GM12878 (cell line): ENCODE measurements around the gene CRELD2. TPM values are rescaled to one million over a fixed set of nuclear protein-coding genes. Genes with fewer than 3 reads are reported as not detected.

Experiments
- ATAC-seq: fragments of 200-7000 bp; cut with Tn5 transposase; 3 replicates; pipeline ENCODE4 v1.9.1; 2020; ENCODE audit warnings: mild to moderate bottlenecking, moderate library complexity
- BruUV-seq: library from RNA; stranded (reverse); fragments of 400-500 nt; replicated peaks from 2 replicates; lab custom pipeline; 2021; lab: Mats Ljungman, UMichigan
- CTCF ChIA-PET: fragments of 300-600 bp; sonication (Branson Sonifier 250); formaldehyde crosslinking; extraction: SDS; loops from one replicate; lab custom pipeline; 2021; ENCODE audit warnings: inconsistent platforms; lab: Yijun Ruan, JAX
- POLR2A ChIA-PET: fragments of 350-600 bp; formaldehyde crosslinking; extraction: SDS; loops from one replicate; lab custom pipeline; 2021; ENCODE audit warnings: inconsistent platforms; lab: Charles Lee
- RAD21 ChIA-PET: fragments of 300-600 bp; sonication (Branson Sonifier 250); formaldehyde crosslinking; loops from one replicate; lab custom pipeline; 2023; ENCODE audit warnings: antibody characterized with exemption; ENCODE audit not compliant: unreplicated experiment; lab: Charles Lee
- SMC1A ChIA-PET: fragments of 300-600 bp; sonication (Branson Sonifier 250); formaldehyde crosslinking; loops from one replicate; lab custom pipeline; 2023; ENCODE audit not compliant: unreplicated experiment, uncharacterized antibody; lab: Charles Lee
- DNase-seq: peaks from one replicate; pipeline ENCODE4 v3.0.0-alpha.2; 2011; ENCODE audit warnings: low read depth, low spot score
- FAIRE-seq: peaks from 3 replicates; lab custom pipeline; 2011; peaks lifted over from hg19 to GRCh38; lab: Jason Lieb, UNC
- H2AFZ ChIP-seq: 2 replicates; pipeline ENCODE4 v1.6.0; 2011; ENCODE audit warnings: low read depth, low read length, control low read depth; ENCODE audit not compliant: control insufficient read depth
- H3K27ac ChIP-seq: 2 replicates; pipeline ENCODE4 v1.5.1; 2011; ENCODE audit warnings: control low read depth; ENCODE audit not compliant: control insufficient read depth, insufficient read depth
- H3K27me3 ChIP-seq, 2 experiments: replicated peaks in 1 of 2; 2 replicates each; pipeline versions ENCODE4 v1.6.0 to v1.6.1; 2011; ENCODE audit warnings: low read length in 1 of 2; ENCODE audit not compliant: control insufficient read depth in 2 of 2, insufficient read depth in 2 of 2
- H3K36me3 ChIP-seq, 2 experiments: 2 replicates each; pipeline ENCODE4 v1.5.1; 2011; ENCODE audit warnings: low read length in 1 of 2; ENCODE audit not compliant: control insufficient read depth in 2 of 2, insufficient read depth in 2 of 2
- H3K4me1 ChIP-seq: 2 replicates; pipeline ENCODE4 v1.6.1; 2011; ENCODE audit warnings: mild to moderate bottlenecking, low read length, moderate library complexity, mixed read lengths; ENCODE audit not compliant: control insufficient read depth, insufficient read depth
- H3K4me2 ChIP-seq: 2 replicates; pipeline ENCODE4 v1.6.0; 2011; ENCODE audit warnings: control low read depth; ENCODE audit not compliant: control insufficient read depth, insufficient read depth
- H3K4me3 ChIP-seq: fragments of 200-600 bp; sonication (generic); 2 replicates; pipeline ENCODE4 v1.5.1; 2016
- H3K79me2 ChIP-seq: 2 replicates; pipeline ENCODE4 v1.6.0; 2011; ENCODE audit warnings: low read length; ENCODE audit not compliant: control insufficient read depth, insufficient read depth
- H3K9ac ChIP-seq: 2 replicates; pipeline ENCODE4 v1.8.0; 2011; ENCODE audit warnings: low read length, control low read depth, mixed read lengths; ENCODE audit not compliant: control insufficient read depth, insufficient read depth
- H3K9me3 ChIP-seq: replicated peaks from 3 replicates; pipeline ENCODE4 v1.5.1; 2011; ENCODE audit warnings: mild to moderate bottlenecking, low read length; ENCODE audit not compliant: control insufficient read depth, insufficient read depth
- H4K20me1 ChIP-seq: 2 replicates; pipeline ENCODE4 v1.6.0; 2011; ENCODE audit not compliant: control insufficient read depth, insufficient read depth
- BRCA1 ChIP-seq: IDR thresholded peaks from 2 replicates; pipeline ENCODE4 v1.6.1; 2011; ENCODE audit warnings: low read depth, low read length, improper control_type of control experiment
- CUX1 ChIP-seq: IDR thresholded peaks from 2 replicates; pipeline ENCODE4 v1.6.1; 2012; ENCODE audit warnings: improper control_type of control experiment, low read depth, low read length; ENCODE audit not compliant: insufficient replicate concordance
- E2F4 ChIP-seq: IDR thresholded peaks from 2 replicates; pipeline ENCODE4 v1.6.1; 2012; ENCODE audit warnings: low read depth, low read length, improper control_type of control experiment
- ELK1 ChIP-seq: IDR thresholded peaks from 2 replicates; pipeline ENCODE4 v1.6.1; 2012; ENCODE audit warnings: low read depth, low read length, improper control_type of control experiment
- HDAC2 ChIP-seq: fragments of 200-600 bp; sonication (generic); IDR thresholded peaks from 2 replicates; pipeline ENCODE4 v1.6.1; 2017
- MLLT1 ChIP-seq: fragments of 450-650 bp; IDR thresholded peaks from 2 replicates; pipeline ENCODE4 v1.6.1; 2016; ENCODE audit warnings: mild to moderate bottlenecking
- MYB ChIP-seq: fragments of 150-350 bp; IDR thresholded peaks from 2 replicates; pipeline ENCODE4 v1.6.1; 2014; ENCODE audit warnings: mild to moderate bottlenecking, low read depth, low read length, borderline replicate concordance
- NBN ChIP-seq: fragments of 450-650 bp; IDR thresholded peaks from 2 replicates; pipeline ENCODE4 v1.6.1; 2016
- NR2C2 ChIP-seq: IDR thresholded peaks from 2 replicates; pipeline ENCODE4 v1.6.1; 2011; ENCODE audit warnings: borderline replicate concordance, low read depth; ENCODE audit not compliant: control insufficient read depth, insufficient read length
- POLR2AphosphoS2 ChIP-seq: IDR thresholded peaks from 2 replicates; pipeline ENCODE4 v1.6.1; 2011; ENCODE audit warnings: low read depth, mild to moderate bottlenecking, low read length, improper control_type of control experiment, moderate library complexity
- POLR2AphosphoS5 ChIP-seq: IDR thresholded peaks from 2 replicates; pipeline ENCODE4 v1.6.1; 2011; ENCODE audit warnings: mild to moderate bottlenecking, low read length, inconsistent platforms
- SKIL ChIP-seq: fragments of 450-650 bp; IDR thresholded peaks from 2 replicates; pipeline ENCODE4 v1.6.1; 2017; ENCODE audit warnings: mild to moderate bottlenecking, low read depth, inconsistent platforms; ENCODE audit not compliant: poor library complexity, severe bottlenecking
- ZNF207 ChIP-seq: fragments of 450-650 bp; IDR thresholded peaks from 2 replicates; pipeline ENCODE4 v1.6.1; 2014; ENCODE audit warnings: antibody characterized with exemption, mild to moderate bottlenecking, borderline replicate concordance
- ZZZ3 ChIP-seq: IDR thresholded peaks from 2 replicates; pipeline ENCODE4 v1.6.1; 2011; ENCODE audit warnings: low read depth; ENCODE audit not compliant: control insufficient read depth, insufficient read length
- WGBS: methylation state at CpG from one replicate; pipeline ENCODE4 v1.1.6; 2016; ENCODE audit warnings: low lambda C conversion rate; ENCODE audit not compliant: insufficient replicate concordance, insufficient coverage; ENCODE audit errors: missing lambda C conversion rate; 5-methylcytosine and 5-hydroxymethylcytosine counted together
- in situ Hi-C: fragments of 300-500 bp; cut with MboI; formaldehyde crosslinking; loops from 9 replicates; pipeline ENCODE4 v1.14.3; 2018; ENCODE audit warnings: mixed read lengths
- intact Hi-C: fragments of 100-400 bp; cut with micrococcal nuclease; formaldehyde crosslinking; loops from one replicate; pipeline ENCODE4 v1.14.2; 2022; ENCODE audit not compliant: unreplicated experiment
- polyA plus RNA-seq, 11 experiments: library from polyadenylated mRNA; depleted of rRNA in 4 of 11; unstranded in 6 of 11; stranded (reverse) in 5 of 11; fragments of >200 nt; fragmentation: Nextera tagmentation in 4 of 11; fragmentation: Illumina TruSeq in 1 of 11; extraction: Ambion mirVana in 4 of 11; extraction: Trizol in 1 of 11; gene quantifications; 1 replicate in 1 of 11; 2 replicates in 10 of 11; pipeline versions ENCODE4 v1.2.1 to v1.2.3, GENCODE V29; 2011 to 2016; ENCODE audit warnings: inconsistent platforms in 2 of 11, missing spikeins in 2 of 11, low read depth in 1 of 11
- total RNA-seq, 4 experiments: library from RNA; depleted of rRNA in 3 of 4; stranded (reverse); fragments of >200 nt in 3 of 4; fragmentation: Illumina TruSeq in 1 of 4; extraction: Trizol in 1 of 4; gene quantifications; 2 replicates each; pipeline versions ENCODE4 v1.2.1 to v1.2.3, GENCODE V29; 2013 to 2021

Gene CRELD2
- total and polyA plus RNA-seq, 10 of the 15 experiments (the other 5 are each of a cell fraction or from before 2014, with no cell fraction given), result 9.4 to 111 (median 25.9) TPM

- ChIA-PET CTCF (no interaction called here), RAD21 (no interaction called here)
- intact Hi-C loops, result no loop called here
- TF ChIP-seq ZNF207 (no peak), ZZZ3 (no peak), POLR2AphosphoS5 (no peak), MLLT1 (no peak), NBN (no peak), HDAC2 (no peak), BRCA1 (no peak), SKIL (no peak), MYB (no peak), NR2C2 (no peak), ELK1 (no peak), E2F4 (no peak), CUX1 (no peak), POLR2AphosphoS2 (no peak)
These were observed 30.7 kb upstream of the CRELD2 start for GRCh38 chr22:49887702-49888101.

More at GRCh38 chr22:49887702-49888101, 30.7 kb upstream of the CRELD2 start:
- in situ Hi-C loops, result no loop called here
- no peak for DNase-seq
- H2AFZ ChIP-seq, result no peak overlapping the region
- peaks cover 12% of the 10 kb centered on the region for H3K79me2 ChIP-seq
- no peak overlapping the region for H3K4me2 ChIP-seq
- peaks cover 2% of the 10 kb centered on the region; the same call in 1 of the 3 replicates for H3K9me3 ChIP-seq
- ChIA-PET POLR2A (no interaction called here), SMC1A (no interaction called here)
- H3K4me1 ChIP-seq, result no peaks in the 10 kb centered on the region; the same call in 1 of the 2 replicates
- no peak for FAIRE-seq
- no peak for ATAC-seq
- no TSS peak for BruUV-seq
- no peak overlapping the region for H3K9ac ChIP-seq
- no peak overlapping the region for H3K4me3 ChIP-seq
- no peaks in the 10 kb centered on the region for H4K20me1 ChIP-seq
- 98% methylated on average over 9 of the region's 9 CpGs for WGBS
- peaks cover 40 to 54% of the 10 kb centered on the region in 2 experiments for H3K36me3 ChIP-seq
- H3K27ac ChIP-seq, result no peak overlapping the region
- H3K27me3 ChIP-seq, result no peaks in the 10 kb centered on the region
